Measurements from ENCODE around the gene GRP.

The GRP gene

DNA sequence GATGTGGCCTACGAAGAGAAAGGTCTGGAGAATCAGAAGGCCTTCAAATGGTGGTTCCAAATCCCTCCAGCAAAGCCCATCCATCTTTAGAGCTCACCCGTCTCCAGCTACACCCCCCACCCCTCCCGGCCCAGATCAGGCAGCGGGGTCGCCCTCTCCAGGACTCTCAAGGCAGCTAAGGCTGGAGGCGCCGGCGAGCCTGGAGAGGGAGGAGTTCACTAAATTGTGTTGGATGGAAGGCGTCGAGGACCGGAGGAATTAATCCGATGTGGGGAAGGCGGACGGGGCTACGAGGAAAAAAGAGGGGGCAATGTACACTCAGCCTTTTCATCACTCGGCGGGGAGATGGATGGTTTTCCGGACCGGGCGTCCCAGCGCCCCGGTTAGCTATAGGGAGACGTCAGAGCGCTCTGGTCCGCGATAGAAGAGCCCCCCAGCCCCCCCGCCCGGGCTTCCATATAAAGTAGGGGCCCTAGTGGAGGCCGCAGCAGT is at the start of gene GRP:
Gene GRP (plus strand): TSS at position 487 of the 492 bp plus-strand sequence. CDS start 108 bp downstream, outside the sequence.
- DNase-seq, result peak; percentile 66

- DNase-seq, result no peak
Measured at GRCh38 chr18:59172664-59173249, 47.2 kb upstream of the GRP start.

- DNase-seq, result no peak
Measured at GRCh38 chr18:59177485-59177884, 42.5 kb upstream of the GRP start.

- no peak for DNase-seq
Measured at GRCh38 chr18:59180150-59180845, 39.7 kb upstream of the GRP start.

DNA sequence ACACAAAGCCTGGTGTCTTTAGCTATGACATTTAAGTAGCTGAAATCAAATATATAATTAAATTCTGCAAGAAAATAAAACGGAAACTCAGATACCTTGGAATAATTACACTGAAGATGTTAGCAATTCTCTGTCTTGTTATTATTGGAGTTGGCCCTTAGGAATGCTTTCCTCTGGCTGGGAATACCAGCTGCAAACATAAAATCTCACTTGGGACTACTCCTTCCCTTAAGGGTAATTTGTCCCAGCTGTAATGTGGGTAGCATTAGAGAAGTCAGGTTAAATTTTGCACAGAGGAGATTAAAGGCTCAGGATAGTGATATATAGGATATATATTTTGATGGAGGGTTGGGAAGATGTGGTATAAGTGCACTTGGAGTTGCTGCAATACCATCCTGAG is 37.3 kb upstream of the GRP start:
- no peak for DNase-seq

DNA sequence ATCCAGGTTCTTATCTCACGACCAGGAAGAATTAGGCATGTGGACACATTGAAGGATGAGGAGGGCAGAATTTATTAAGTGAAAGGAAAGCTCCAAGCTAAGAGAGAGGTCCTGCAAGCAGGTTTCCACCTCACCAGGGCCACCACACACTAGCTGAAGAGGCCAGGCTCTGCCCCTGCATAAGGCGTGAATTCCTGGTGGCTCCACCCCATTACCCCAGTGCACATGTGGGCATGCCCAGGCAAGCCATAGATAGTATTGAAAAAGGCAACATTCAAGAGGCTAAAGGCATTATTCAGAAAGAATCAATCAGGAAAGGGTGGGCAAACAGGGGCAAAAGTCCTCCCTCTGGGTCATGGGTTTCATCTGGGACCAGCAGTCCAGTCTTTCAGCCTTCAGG is 30.9 kb upstream of the GRP start:
- DNase-seq, result no peak

DNA sequence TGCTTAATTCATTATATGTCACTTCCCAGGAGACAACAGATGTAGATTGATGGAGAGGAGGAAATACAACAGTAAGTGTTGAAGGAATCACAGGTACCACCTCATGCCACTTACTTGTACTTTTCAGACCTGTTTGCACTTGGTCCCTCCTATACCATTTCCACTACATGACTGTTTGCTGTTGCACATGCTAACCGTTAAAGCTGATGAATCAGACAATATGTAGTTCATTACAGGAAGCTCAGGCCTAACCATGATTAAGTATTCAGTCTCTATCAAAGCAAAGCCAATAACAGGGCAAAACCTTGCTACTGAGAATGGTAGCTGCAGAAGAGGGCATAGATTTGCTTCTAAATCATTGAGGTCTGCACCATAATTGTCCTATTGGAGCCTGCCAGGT is 30.2 kb upstream of the GRP start:
- DNase-seq, result no peak

- DNase-seq, result no peak
Measured at GRCh38 chr18:59196161-59196725, 23.7 kb upstream of the GRP start.

GRCh38 chr18:59197636-59198035 is 22.3 kb upstream of the GRP start:
- DNase-seq, result no peak

DNA sequence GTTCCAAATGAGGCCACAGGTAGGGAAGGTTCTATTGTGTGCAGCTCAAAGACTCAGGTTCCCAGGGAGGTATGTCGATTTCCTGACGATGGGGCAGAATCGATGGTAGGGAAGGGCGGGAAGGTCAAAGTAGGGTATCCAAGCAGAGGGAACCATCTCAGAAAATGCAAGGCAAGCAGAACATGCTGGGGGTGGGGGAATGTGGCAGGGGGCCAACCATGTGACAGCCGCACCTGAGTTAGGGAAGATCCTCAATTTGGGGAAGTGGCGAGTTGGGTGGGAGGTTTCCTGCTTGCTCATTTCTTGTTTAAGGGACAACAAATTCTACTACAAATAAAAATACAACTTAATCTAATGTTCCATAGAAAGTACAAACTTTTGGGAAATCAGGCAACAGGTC is 21.7 kb upstream of the GRP start:
- DNase-seq, result no peak

- no peak for DNase-seq
Measured at GRCh38 chr18:59200787-59201186, 19.2 kb upstream of the GRP start.

- DNase-seq, result no peak
Measured at GRCh38 chr18:59202258-59202820, 17.6 kb upstream of the GRP start.

- DNase-seq, result no peak
Measured at GRCh38 chr18:59207506-59207905, 12.5 kb upstream of the GRP start.

DNA sequence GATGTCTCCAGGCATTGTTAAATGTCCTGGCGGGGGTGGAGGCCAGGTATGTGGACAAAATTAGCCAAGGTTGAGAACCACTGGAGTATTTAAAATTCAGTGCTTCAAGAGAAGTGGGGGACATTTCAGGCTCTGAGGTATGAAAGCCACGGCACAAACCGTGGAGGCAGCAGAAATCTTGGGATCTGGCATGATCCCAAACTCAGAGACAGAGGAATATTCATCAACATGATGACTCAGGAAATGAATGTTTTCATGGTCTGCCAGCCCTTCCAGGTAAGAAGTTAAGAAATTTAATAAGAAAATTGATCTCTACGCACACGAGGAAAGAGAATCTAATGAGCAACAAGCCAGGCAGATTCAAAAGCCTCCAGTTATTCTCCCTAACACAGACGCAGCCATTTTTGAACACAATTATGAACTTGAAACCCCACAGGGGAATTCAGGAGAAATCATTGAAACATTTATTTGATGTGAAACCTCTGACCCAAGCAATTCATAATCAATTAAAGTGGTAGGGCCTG is 11.3 kb upstream of the GRP start:
- no peak for DNase-seq

DNA sequence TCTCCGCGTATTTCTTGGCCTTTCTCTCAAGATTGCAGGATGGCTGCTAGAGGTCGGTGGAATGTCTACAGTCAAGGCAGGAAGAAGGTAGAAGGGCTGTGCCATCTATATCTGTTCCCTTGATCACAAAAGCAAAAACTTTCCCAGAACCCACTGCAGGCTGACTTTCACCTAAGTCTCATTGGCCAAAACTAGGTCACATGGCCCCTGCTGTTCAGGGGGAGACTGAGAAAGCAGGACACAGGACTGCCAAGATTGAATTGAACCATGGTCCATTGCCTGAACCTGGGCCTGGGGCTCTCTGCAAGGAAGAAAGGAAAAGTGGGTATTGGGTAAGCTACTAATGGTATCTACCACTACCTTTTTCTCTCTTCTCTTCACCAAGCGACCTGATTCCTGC is 9.7 kb upstream of the GRP start:
- DNase-seq, result no peak

- no peak for DNase-seq
Measured at GRCh38 chr18:59211629-59212028, 8.3 kb upstream of the GRP start.

GRCh38 chr18:59218018-59218417 is 1.9 kb upstream of the GRP start:
- peak; percentile 62 for DNase-seq

DNA sequence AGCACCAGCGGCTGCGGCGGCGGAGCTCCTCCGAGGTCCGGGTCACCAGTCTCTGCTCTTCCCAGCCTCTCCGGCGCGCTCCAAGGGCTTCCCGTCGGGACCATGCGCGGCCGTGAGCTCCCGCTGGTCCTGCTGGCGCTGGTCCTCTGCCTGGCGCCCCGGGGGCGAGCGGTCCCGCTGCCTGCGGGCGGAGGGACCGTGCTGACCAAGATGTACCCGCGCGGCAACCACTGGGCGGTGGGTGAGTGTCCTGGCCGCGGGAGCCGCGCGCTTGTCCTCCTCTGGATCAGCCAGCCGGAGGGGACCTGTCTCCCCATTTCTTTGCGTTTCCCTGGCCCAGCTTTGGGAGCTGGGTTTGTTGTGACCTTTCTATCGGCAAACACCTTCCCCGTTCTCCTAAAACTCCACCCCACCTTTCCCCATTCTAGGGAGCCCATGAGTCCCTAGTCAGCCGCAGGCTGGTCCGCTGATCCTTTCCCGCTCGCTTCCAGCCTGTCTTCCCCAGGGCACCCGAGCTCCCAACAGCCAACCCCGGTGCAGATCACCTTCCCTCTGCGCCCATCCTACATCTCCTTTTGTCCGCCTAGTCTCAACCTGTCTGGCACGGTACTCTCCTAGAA is 316 bp downstream of the GRP start:
- peak; percentile 41 for DNase-seq

DNA sequence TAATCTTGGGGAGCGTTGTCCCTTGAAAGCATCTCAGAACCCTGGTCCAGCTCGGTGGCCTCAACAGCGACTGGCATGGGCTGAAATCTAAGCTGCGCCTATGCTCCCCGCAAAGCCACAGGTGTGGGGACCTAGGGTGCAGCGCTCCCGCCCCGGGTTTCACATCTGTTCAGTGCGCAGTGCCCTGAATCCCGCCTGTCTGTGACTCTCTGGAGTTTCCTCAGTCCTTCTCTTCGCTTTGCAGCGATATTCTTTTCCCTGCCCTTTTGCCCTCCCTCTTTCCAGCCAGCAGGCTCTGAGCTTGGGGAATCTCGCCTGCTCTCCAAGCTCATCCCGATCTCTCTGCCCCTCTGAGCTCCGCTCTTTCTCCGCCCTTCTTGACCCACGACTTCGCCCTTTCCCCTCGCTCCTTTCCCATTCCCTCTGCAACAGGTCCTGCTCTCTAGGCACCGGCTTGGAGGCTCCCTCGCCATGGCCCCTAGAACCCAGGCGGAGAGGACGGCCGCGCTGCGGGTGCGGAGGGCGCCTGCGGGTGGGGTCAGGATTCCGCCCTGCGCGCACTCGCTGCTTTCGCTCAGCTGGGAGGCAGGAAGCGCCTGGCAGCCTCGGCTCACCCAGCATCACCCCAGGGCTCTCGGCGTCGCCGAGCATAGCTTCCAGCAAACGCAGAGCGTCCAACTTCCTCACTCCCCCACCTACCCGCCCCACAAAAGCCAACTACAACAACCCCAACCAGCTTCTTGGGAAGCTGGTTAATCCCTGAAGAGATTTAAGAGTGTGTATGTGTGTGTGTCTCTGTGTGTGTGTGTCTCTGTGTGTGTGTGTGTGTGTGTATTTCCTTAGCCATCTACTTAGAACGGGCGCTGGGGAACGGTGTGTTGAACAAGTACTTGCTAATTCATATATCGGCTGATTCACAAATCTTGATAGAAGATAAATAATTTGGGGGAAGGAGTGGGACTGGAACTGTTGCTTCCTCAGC is 1.1 kb downstream of the GRP start:
- DNase-seq, result peak; percentile 65

DNA sequence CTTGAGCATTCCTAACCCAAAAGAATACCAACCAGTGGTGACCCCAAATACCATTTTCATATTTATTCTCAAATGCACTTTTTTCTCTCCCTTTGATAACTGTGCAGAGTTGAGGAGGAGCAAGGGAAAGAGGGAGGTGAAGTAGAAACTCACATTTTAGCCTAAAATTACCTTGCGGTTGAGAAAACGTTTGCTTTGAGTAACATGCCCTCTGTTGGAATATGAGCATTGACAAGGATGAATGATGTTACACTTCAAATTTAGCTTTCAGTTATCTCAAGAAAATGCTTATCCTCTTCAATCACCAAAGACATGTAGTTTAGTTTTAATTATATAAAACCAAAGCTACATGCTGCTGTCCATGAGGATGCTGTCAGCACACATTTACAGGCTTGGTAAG is 2.4 kb downstream of the GRP start:
- no peak for DNase-seq

DNA sequence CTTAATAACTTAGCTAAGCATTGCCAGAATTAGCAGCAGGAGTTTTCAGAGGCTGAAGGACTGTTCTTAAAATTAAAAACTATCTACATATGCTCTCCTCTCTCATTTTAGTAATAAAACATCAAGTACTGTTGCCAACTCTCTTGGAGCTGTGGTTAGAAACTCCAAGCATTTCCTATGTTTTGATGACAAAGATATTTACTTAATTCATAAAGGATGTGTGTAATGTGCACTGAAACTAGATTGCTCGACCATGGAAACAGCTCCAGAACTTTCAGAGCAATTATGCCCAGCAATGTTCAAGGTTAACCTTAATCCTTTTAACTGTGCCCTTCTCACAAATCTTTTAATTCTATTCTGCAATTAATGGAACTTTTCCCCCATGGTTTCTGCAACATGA is 8.4 kb downstream of the GRP start:
- no peak for DNase-seq

DNA sequence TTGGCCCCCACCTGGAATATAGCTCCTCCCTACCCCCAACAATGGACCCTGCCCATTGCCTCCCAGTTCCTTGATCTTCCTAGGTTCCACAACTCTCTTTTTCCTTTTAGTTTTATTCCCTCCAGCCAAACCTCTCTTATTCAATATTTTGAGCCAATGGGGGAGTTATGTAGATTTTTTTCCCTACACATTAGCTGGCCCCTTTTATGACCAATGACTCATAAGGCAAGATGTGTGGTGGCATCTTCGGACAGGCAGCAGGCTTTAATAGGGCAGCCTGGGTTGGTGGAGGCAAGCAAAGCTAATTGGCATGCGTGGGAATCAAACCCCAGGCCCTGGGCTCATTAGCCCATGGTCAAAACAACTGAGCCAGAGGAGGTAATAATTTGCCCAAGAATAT is 9.2 kb downstream of the GRP start:
- no peak for DNase-seq

All from NCI-H510A (cell line).